Astrocyte (in vitro differentiated cells and primary cell): ENCODE results near the gene TMEM204. TPM values are rescaled to one million over a fixed set of nuclear protein-coding genes. Genes with fewer than 3 reads are reported as not detected.

Source experiments
- DNase-seq: peaks from one replicate; pipeline ENCODE4 v3.0.0-alpha.2; 2010; ENCODE audit warnings: low read depth
- FAIRE-seq: peaks from 2 replicates; lab custom pipeline; 2011; peaks lifted over from hg19 to GRCh38; lab: Jason Lieb, UNC
- H2AFZ ChIP-seq: 2 replicates; pipeline ENCODE4 v1.6.0; 2012; ENCODE audit warnings: low read depth, low read length, inconsistent platforms
- H3K27ac ChIP-seq: 2 replicates; pipeline ENCODE4 v1.5.1; 2011; ENCODE audit warnings: low read depth, low read length, inconsistent platforms
- H3K27me3 ChIP-seq: 2 replicates; pipeline ENCODE4 v1.6.0; 2011; ENCODE audit warnings: low read length, inconsistent platforms; ENCODE audit not compliant: insufficient read depth
- H3K36me3 ChIP-seq: 2 replicates; pipeline ENCODE4 v1.5.1; 2011; ENCODE audit warnings: low read length, inconsistent platforms; ENCODE audit not compliant: insufficient read depth
- H3K4me1 ChIP-seq: 2 replicates; pipeline ENCODE4 v1.5.1; 2011; ENCODE audit warnings: low read length, inconsistent platforms; ENCODE audit not compliant: insufficient read depth
- H3K4me2 ChIP-seq: 2 replicates; pipeline ENCODE4 v1.6.0; 2012; ENCODE audit warnings: low read length, inconsistent platforms
- H3K4me3 ChIP-seq: 2 replicates; pipeline ENCODE4 v1.5.1; 2011; ENCODE audit warnings: low read depth, mild to moderate bottlenecking, low read length, inconsistent platforms; ENCODE audit not compliant: insufficient read depth
- H3K79me2 ChIP-seq: 2 replicates; pipeline ENCODE4 v1.6.0; 2012; ENCODE audit warnings: mild to moderate bottlenecking, low read length, inconsistent platforms; ENCODE audit not compliant: insufficient read depth
- H3K9ac ChIP-seq: 2 replicates; pipeline ENCODE4 v1.6.0; 2012; ENCODE audit warnings: mild to moderate bottlenecking, low read length, inconsistent platforms
- H3K9me3 ChIP-seq: 2 replicates; pipeline ENCODE4 v1.5.1; 2012; ENCODE audit warnings: low read depth, mild to moderate bottlenecking, low read length, inconsistent platforms; ENCODE audit not compliant: insufficient read depth
- H4K20me1 ChIP-seq: 2 replicates; pipeline ENCODE4 v1.6.0; 2012; ENCODE audit warnings: low read length, inconsistent platforms; ENCODE audit not compliant: insufficient read depth
- H3K27ac Mint-ChIP-seq: one replicate; pipeline ENCODE4 v1.8.0; 2021; ENCODE audit warnings: mild to moderate bottlenecking, mixed read lengths; ENCODE audit not compliant: unreplicated experiment
- H3K27me3 Mint-ChIP-seq: one replicate; pipeline ENCODE4 v1.8.0; 2021; ENCODE audit warnings: low read depth, mixed read lengths; ENCODE audit not compliant: unreplicated experiment
- H3K36me3 Mint-ChIP-seq: one replicate; pipeline ENCODE4 v1.8.0; 2021; ENCODE audit warnings: low read depth, mixed read lengths; ENCODE audit not compliant: unreplicated experiment
- H3K4me1 Mint-ChIP-seq: one replicate; pipeline ENCODE4 v1.8.0; 2021; ENCODE audit warnings: low read depth, mixed read lengths; ENCODE audit not compliant: unreplicated experiment
- H3K4me3 Mint-ChIP-seq: one replicate; pipeline ENCODE4 v1.8.0; 2021; ENCODE audit warnings: mild to moderate bottlenecking, moderate library complexity, mixed read lengths; ENCODE audit not compliant: unreplicated experiment
- H3K9me3 Mint-ChIP-seq: one replicate; pipeline ENCODE4 v1.8.0; 2021; ENCODE audit warnings: mild to moderate bottlenecking, mixed read lengths; ENCODE audit not compliant: unreplicated experiment
- EZH2 ChIP-seq: IDR thresholded peaks from 2 replicates; pipeline ENCODE4 v1.6.1; 2012; ENCODE audit warnings: mild to moderate bottlenecking, low read length, inconsistent platforms; ENCODE audit not compliant: insufficient read depth
- total RNA-seq: library from RNA; stranded (reverse); gene quantifications from 2 replicates; pipeline ENCODE4 v1.2.1, GENCODE V29; 2021
- TF ChIP-seq, protein P1 (sequence below): IDR thresholded peaks from 2 replicates; pipeline ENCODE4 v1.5.1; 2011; ENCODE audit warnings: low read depth, mild to moderate bottlenecking, inconsistent platforms, low read length, moderate library complexity; ENCODE audit not compliant: insufficient read depth

Gene TMEM204
- total RNA-seq, 1 donor from 2014 or later = not detected

GRCh38 chr16:1531638-1531910 is 1.9 kb upstream of the TMEM204 start:
- FAIRE-seq (no peak), DNase-seq (no peak)
- no peaks in the 10 kb centered on the region for H3K9me3 Mint-ChIP-seq
- H3K36me3 Mint-ChIP-seq = peaks cover 8% of the 10 kb centered on the region
- no peak overlapping the region for H3K27ac Mint-ChIP-seq
- Histone ChIP-seq H3K79me2 (peaks cover 18% of the 10 kb centered on the region), H4K20me1 (peaks cover 7% of the 10 kb centered on the region), H3K4me2 (no peak overlapping the region), H3K4me1 (peaks cover 4% of the 10 kb centered on the region), H2AFZ (no peak overlapping the region), H3K27me3 (no peaks in the 10 kb centered on the region), H3K27ac (no peak overlapping the region), H3K36me3 (no peaks in the 10 kb centered on the region), H3K9ac (no peak overlapping the region), H3K9me3 (no peaks in the 10 kb centered on the region), H3K4me3 (no peak overlapping the region)
- no peaks in the 10 kb centered on the region for H3K27me3 Mint-ChIP-seq
- TF ChIP-seq, protein P1, sequence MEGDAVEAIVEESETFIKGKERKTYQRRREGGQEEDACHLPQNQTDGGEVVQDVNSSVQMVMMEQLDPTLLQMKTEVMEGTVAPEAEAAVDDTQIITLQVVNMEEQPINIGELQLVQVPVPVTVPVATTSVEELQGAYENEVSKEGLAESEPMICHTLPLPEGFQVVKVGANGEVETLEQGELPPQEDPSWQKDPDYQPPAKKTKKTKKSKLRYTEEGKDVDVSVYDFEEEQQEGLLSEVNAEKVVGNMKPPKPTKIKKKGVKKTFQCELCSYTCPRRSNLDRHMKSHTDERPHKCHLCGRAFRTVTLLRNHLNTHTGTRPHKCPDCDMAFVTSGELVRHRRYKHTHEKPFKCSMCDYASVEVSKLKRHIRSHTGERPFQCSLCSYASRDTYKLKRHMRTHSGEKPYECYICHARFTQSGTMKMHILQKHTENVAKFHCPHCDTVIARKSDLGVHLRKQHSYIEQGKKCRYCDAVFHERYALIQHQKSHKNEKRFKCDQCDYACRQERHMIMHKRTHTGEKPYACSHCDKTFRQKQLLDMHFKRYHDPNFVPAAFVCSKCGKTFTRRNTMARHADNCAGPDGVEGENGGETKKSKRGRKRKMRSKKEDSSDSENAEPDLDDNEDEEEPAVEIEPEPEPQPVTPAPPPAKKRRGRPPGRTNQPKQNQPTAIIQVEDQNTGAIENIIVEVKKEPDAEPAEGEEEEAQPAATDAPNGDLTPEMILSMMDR = no peak
- TF ChIP-seq EZH2 = no peak
- peaks cover 2% of the 10 kb centered on the region for H3K4me1 Mint-ChIP-seq
- H3K4me3 Mint-ChIP-seq = no peak overlapping the region

- Mint-ChIP-seq H3K27me3 (no peaks in the 10 kb centered on the region), H3K36me3 (peaks cover 8% of the 10 kb centered on the region), H3K27ac (no peak overlapping the region), H3K4me3 (no peak overlapping the region), H3K9me3 (no peaks in the 10 kb centered on the region), H3K4me1 (peaks cover 2% of the 10 kb centered on the region)
- no peak for TF ChIP-seq EZH2
- TF ChIP-seq, protein P1 = no peak
- peaks cover 20% of the 10 kb centered on the region for H3K79me2 ChIP-seq
- H3K9ac ChIP-seq = no peak overlapping the region
- no peak overlapping the region for H3K4me2 ChIP-seq
- no peaks in the 10 kb centered on the region for H3K36me3 ChIP-seq
- H3K9me3 ChIP-seq = no peaks in the 10 kb centered on the region
- H3K4me1 ChIP-seq = peaks cover 4% of the 10 kb centered on the region
- H4K20me1 ChIP-seq = peaks cover 7% of the 10 kb centered on the region
- DNase-seq = no peak
- H2AFZ ChIP-seq = no peak overlapping the region
- FAIRE-seq = no peak
- H3K27ac ChIP-seq = no peak overlapping the region
- no peaks in the 10 kb centered on the region for H3K27me3 ChIP-seq
- H3K4me3 ChIP-seq = no peak overlapping the region
These were observed 1.2 kb upstream of the TMEM204 start for GRCh38 chr16:1532081-1532760.

GRCh38 chr16:1532771-1533170 is 695 bp upstream of the TMEM204 start:
- no peaks in the 10 kb centered on the region for H3K9me3 Mint-ChIP-seq
- Histone ChIP-seq H3K27ac (no peak overlapping the region), H4K20me1 (peaks cover 11% of the 10 kb centered on the region), H3K4me3 (no peak overlapping the region), H3K4me2 (no peak overlapping the region), H3K9ac (no peak overlapping the region), H3K9me3 (no peaks in the 10 kb centered on the region), H3K36me3 (no peaks in the 10 kb centered on the region), H3K27me3 (no peaks in the 10 kb centered on the region), H3K4me1 (peaks cover 4% of the 10 kb centered on the region), H3K79me2 (peaks cover 20% of the 10 kb centered on the region), H2AFZ (no peak overlapping the region)
- peaks cover under 1% of the 10 kb centered on the region for H3K4me1 Mint-ChIP-seq
- TF ChIP-seq, protein P1 = no peak
- TF ChIP-seq EZH2 = no peak
- peaks cover 8% of the 10 kb centered on the region for H3K36me3 Mint-ChIP-seq
- H3K4me3 Mint-ChIP-seq = no peak overlapping the region
- FAIRE-seq (no peak), DNase-seq (no peak)
- no peaks in the 10 kb centered on the region for H3K27me3 Mint-ChIP-seq
- no peak overlapping the region for H3K27ac Mint-ChIP-seq
